ENCODE measurements around the gene MPI. TPM values are rescaled to one million over a fixed set of nuclear protein-coding genes. Genes with fewer than 3 reads are reported as not detected.
A peak's percentile ranks its signal among the peaks of the same experiment; 100 is the strongest.

MPI gene
- total RNA-seq, 1 experiment from 2014 or later: 57.5 TPM

- Histone ChIP-seq H2BK12ac (ENCODE audit: insufficient read length, low read depth, low read length) (no peak overlapping the region), H4K20me1 (ENCODE audit: control insufficient read depth, insufficient read depth, insufficient read length) (peaks cover 3% of the 10 kb centered on the region), H3K4me2 (ENCODE audit: insufficient read depth, insufficient read length, low read length) (no peak overlapping the region), H2AK5ac (ENCODE audit: insufficient read length, low read length) (no peak overlapping the region), H3K23me2 (ENCODE audit: insufficient read length, low read depth, low read length, poor library complexity, severe bottlenecking) (peaks cover 6% of the 10 kb centered on the region), H2BK20ac (ENCODE audit: low read depth, low read length, poor library complexity, severe bottlenecking) (no peak overlapping the region), H4K5ac (ENCODE audit: insufficient read length, low read depth, low read length) (no peak overlapping the region), H3K27me3 (ENCODE audit: insufficient read depth, low read length) (no peaks in the 10 kb centered on the region), H2AFZ (ENCODE audit: low read length) (no peak overlapping the region), H4K8ac (replicated peaks; ENCODE audit: insufficient read length, low read depth, low read length) (no peak overlapping the region), H3K4ac (ENCODE audit: low read depth, low read length) (no peak overlapping the region), H3K56ac (ENCODE audit: insufficient read length, low read depth, low read length) (no peak overlapping the region), H3K18ac (ENCODE audit: insufficient read length, low read depth, low read length) (no peak overlapping the region), H4K91ac (ENCODE audit: insufficient read length, low read depth, low read length) (no peak overlapping the region), H3K9me3 (ENCODE audit: control insufficient read depth, low read depth, low read length) (no peaks in the 10 kb centered on the region), H2BK15ac (ENCODE audit: low read depth, low read length) (no peak overlapping the region), H3T11ph (ENCODE audit: low read length) (no peak overlapping the region), H3K14ac (ENCODE audit: insufficient read depth, low read length) (no peak overlapping the region), H2BK5ac (ENCODE audit: insufficient read length, low read length) (no peak overlapping the region), H3K9ac (ENCODE audit: extremely low read depth, insufficient read length, low read length) (no peak overlapping the region), H3K23ac (ENCODE audit: insufficient read length, low read depth, low read length) (no peak overlapping the region), H2BK120ac (ENCODE audit: low read depth, low read length, poor library complexity, severe bottlenecking) (no peak overlapping the region), H3K79me1 (ENCODE audit: insufficient read depth, low read depth, low read length, poor library complexity, severe bottlenecking) (peaks cover 2% of the 10 kb centered on the region), H3K79me2 (ENCODE audit: insufficient read depth, low read length) (peaks cover 16% of the 10 kb centered on the region; the same call in 1 of the 2 replicates), H3K4me1 (ENCODE audit: insufficient read depth, low read length) (no peaks in the 10 kb centered on the region), H3K27ac (ENCODE audit: insufficient read length, low read depth, low read length) (no peak overlapping the region)
- DNase-seq: no peak
- peaks cover 8 to 31% (median 17%) of the 10 kb centered on the region in 3 experiments for H3K36me3 Mint-ChIP-seq (ENCODE audit: insufficient read depth in 1 of 3, low read depth in 3 of 3)
- WGBS (ENCODE audit: extremely low coverage, insufficient read length, low lambda C conversion rate): no CpG with 5 or more reads among the region's 6 CpGs
- no peak for TF ChIP-seq CTCF (conservative IDR thresholded peaks at IDR 0.05)
- H3K9me3 Mint-ChIP-seq: peaks cover 4% of the 10 kb centered on the region in 2 experiments; a peak in 3 of 5 replicates
- H3K4me1 Mint-ChIP-seq: peaks cover 14 to 18% of the 10 kb centered on the region in 2 experiments
- no peak overlapping the region for H3K4me3 Mint-ChIP-seq
- 0 out of 7 replicates have a peak overlapping the region, but pooled peaks of 1 of the 3 experiments have one; percentile 7 for H3K27ac Mint-ChIP-seq
- no peaks in the 10 kb centered on the region for H3K27me3 Mint-ChIP-seq (ENCODE audit: low read depth)
Observed at GRCh38 chr15:74868059-74868458, 21.8 kb upstream of the MPI start.
